Measurements from ENCODE around the gene PPFIA4.
"Not testable (repeated sequence)": the region's sequence is repeated elsewhere in the genome, so short reads cannot be mapped to it uniquely, and the experiment has no call there.

The PPFIA4 gene

GRCh38 chr1:203026031-203026665 is at the start of gene PPFIA4:
Gene PPFIA4, plus strand, starts transcription at chr1:203026491. Its CDS starts 12,518 bp downstream, at chr1:203039009.
- ChIA-PET CTCF (interaction anchor here (1.2 to 8.8 kb wide), 10 partner anchors 9 to 248 kb away, joined by 3 to 98 read pairs (median 5); no protein-coding TSS in a partner anchor), POLR2A (interaction anchor here (0.6 to 1.2 kb wide), 3 partner anchors 10 to 40 kb away, joined by 3 to 4 read pairs (median 4); partner anchors contain the start of gene TMEM183A)
- TF ChIP-seq CTCF (IDR thresholded peaks at IDR 0.05; ENCODE audit: insufficient read depth, low read length, missing control alignments), result no peak
- peak within 1 kb of the TSS; percentile 88 for H3K4me3 ChIP-seq (ENCODE audit: low read depth, low read length)
- no peak for DNase-seq (ENCODE audit: low read depth, low spot score)

GRCh38 chr1:202976633-202977032 is 49.7 kb upstream of the PPFIA4 start:
- no peak overlapping the region for H3K4me3 ChIP-seq (ENCODE audit: low read depth, low read length)
- TF ChIP-seq CTCF (IDR thresholded peaks at IDR 0.05; ENCODE audit: insufficient read depth, low read length, missing control alignments), result no peak
- CTCF ChIA-PET, result interaction anchor here (1.6 kb wide), 1 partner anchor 9 kb away, joined by 6 read pairs; the partner anchor contains the start of gene CYB5R1
- POLR2A ChIA-PET, result no interaction called here
- DNase-seq (ENCODE audit: low read depth, low spot score), result no peak

- ChIA-PET POLR2A (no interaction called here), CTCF (interaction anchor here (1.1 to 2.3 kb wide), 4 partner anchors 9 to 24 kb away, joined by 3 to 14 read pairs (median 4); no protein-coding TSS in a partner anchor)
- H3K4me3 ChIP-seq (ENCODE audit: low read depth, low read length), result no peak overlapping the region
- TF ChIP-seq CTCF (IDR thresholded peaks at IDR 0.05; ENCODE audit: insufficient read depth, low read length, missing control alignments), result no peak
- no peak for DNase-seq (ENCODE audit: low read depth, low spot score)
Observed at GRCh38 chr1:202979459-202979858, 46.8 kb upstream of the PPFIA4 start.

- TF ChIP-seq CTCF (IDR thresholded peaks at IDR 0.05; ENCODE audit: insufficient read depth, low read length, missing control alignments), result no peak
- CTCF ChIA-PET, result interaction anchor here (0.7 to 2.0 kb wide), 6 partner anchors 9 to 55 kb away, joined by 3 to 7 read pairs (median 4); no protein-coding TSS in a partner anchor
- no peak for DNase-seq (ENCODE audit: low read depth, low spot score)
- POLR2A ChIA-PET, result no interaction called here
- no peak overlapping the region for H3K4me3 ChIP-seq (ENCODE audit: low read depth, low read length)
Observed at GRCh38 chr1:202981939-202982338, 44.4 kb upstream of the PPFIA4 start.

GRCh38 chr1:202982715-202983430 is 43.4 kb upstream of the PPFIA4 start:
- ChIA-PET POLR2A (no interaction called here), CTCF (interaction anchor here (1.2 to 2.3 kb wide), 3 partner anchors 10 to 11 kb away, joined by 4 to 7 read pairs (median 6); no protein-coding TSS in a partner anchor)
- DNase-seq (ENCODE audit: low read depth, low spot score), result no peak
- H3K4me3 ChIP-seq (ENCODE audit: low read depth, low read length), result no peak overlapping the region
- TF ChIP-seq CTCF (IDR thresholded peaks at IDR 0.05; ENCODE audit: insufficient read depth, low read length, missing control alignments), result no peak

GRCh38 chr1:202986120-202986519 is 40.2 kb upstream of the PPFIA4 start:
- CTCF ChIA-PET, result not testable (repeated sequence)

More at GRCh38 chr1:202986120-202986519, 40.2 kb upstream of the PPFIA4 start:
- DNase-seq (ENCODE audit: low read depth, low spot score); POLR2A ChIA-PET; H3K4me3 ChIP-seq (ENCODE audit: low read depth, low read length): not testable (repeated sequence)
